ENCODE measurements around the gene ZNF487.
"Not testable (repeated sequence)": the region's sequence is repeated elsewhere in the genome, so short reads cannot be mapped to it uniquely, and the experiment has no call there.

The ZNF487 gene

GRCh38 chr10:43444323-43444722 is 7.4 kb downstream of the ZNF487 start:
- no peak for FAIRE-seq

GRCh38 chr10:43444897-43445466 is 8.1 kb downstream of the ZNF487 start:
- no peak for FAIRE-seq

- FAIRE-seq: not testable (repeated sequence)
These were observed 9.5 kb downstream of the ZNF487 start for GRCh38 chr10:43446219-43447017.

- FAIRE-seq: no peak
These were observed 11.8 kb downstream of the ZNF487 start for GRCh38 chr10:43448742-43449141.

GRCh38 chr10:43452356-43452914 is 15.5 kb downstream of the ZNF487 start:
- no peak for FAIRE-seq

GRCh38 chr10:43453266-43453831 is 16.4 kb downstream of the ZNF487 start:
- no peak for FAIRE-seq

- not testable (repeated sequence) for FAIRE-seq
These were observed 17.1 kb downstream of the ZNF487 start for GRCh38 chr10:43454025-43454424.

- FAIRE-seq: not testable (repeated sequence)
These were observed 19.6 kb downstream of the ZNF487 start for GRCh38 chr10:43456561-43456960.

GRCh38 chr10:43458227-43458626 is 21.3 kb downstream of the ZNF487 start:
- FAIRE-seq: no peak

- peak; percentile 96 for FAIRE-seq
These were observed 25.0 kb downstream of the ZNF487 start for GRCh38 chr10:43461950-43462349.

- not testable (repeated sequence) for FAIRE-seq
These were observed 28.3 kb downstream of the ZNF487 start for GRCh38 chr10:43465086-43465735.

GRCh38 chr10:43465736-43466120 is 28.8 kb downstream of the ZNF487 start:
- not testable (repeated sequence) for FAIRE-seq

- no peak for FAIRE-seq
These were observed 34.2 kb downstream of the ZNF487 start for GRCh38 chr10:43471146-43471545.

GRCh38 chr10:43471935-43472720 is 35.2 kb downstream of the ZNF487 start:
- no peak for FAIRE-seq

GRCh38 chr10:43479275-43479674 is 42.4 kb downstream of the ZNF487 start:
- no peak for FAIRE-seq

- no peak for FAIRE-seq
These were observed 45.6 kb downstream of the ZNF487 start for GRCh38 chr10:43482319-43483078.

GRCh38 chr10:43491855-43492254 is 54.9 kb downstream of the ZNF487 start:
- no peak for FAIRE-seq

GRCh38 chr10:43502931-43503330 is 66.0 kb downstream of the ZNF487 start:
- FAIRE-seq: no peak

- no peak for FAIRE-seq
These were observed 87.7 kb downstream of the ZNF487 start for GRCh38 chr10:43524434-43525247.

Measured in G401.6 (cell line).